ENCODE results near the gene LPCAT4. TPM values are rescaled to one million over a fixed set of nuclear protein-coding genes. Genes with fewer than 3 reads are reported as not detected.

Gene LPCAT4
- total and polyA plus RNA-seq, 4 donors: 12.7 to 30.3 (median 20.2) TPM

- H3K9ac ChIP-seq (ENCODE audit: insufficient read depth in 1 of 2, low read length in 2 of 2): peak overlapping the region; percentile 18 to 58
- 1 to 2% methylated on average over 26 of the region's 26 CpGs for WGBS, 2 donors
- H3K4me1 ChIP-seq (ENCODE audit: control insufficient read depth in 5 of 5, insufficient read depth in 5 of 5, low read length in 5 of 5): peaks cover 3 to 11% (median 8%) of the 10 kb centered on the region in 5 donors
- no peak for TF ChIP-seq CTCF (IDR thresholded peaks at IDR 0.05; ENCODE audit: control extremely low read depth, extremely low read depth)
- no peaks in the 10 kb centered on the region for H3K9me3 ChIP-seq (ENCODE audit: control insufficient read depth in 4 of 4, insufficient read depth in 3 of 4, low read length in 3 of 4)
- DNase-seq: no peak
- H3K36me3 ChIP-seq (ENCODE audit: control insufficient read depth in 4 of 4, insufficient read depth in 4 of 4, low read length in 4 of 4): peaks cover 0 to 15% (median 4%) of the 10 kb centered on the region in 4 donors
- H3K4me3 ChIP-seq: peak overlapping the region; percentile 91
- no peak for ATAC-seq (ENCODE audit: insufficient read depth, low FRiP score)
- H3K27me3 ChIP-seq (ENCODE audit: control insufficient read depth in 3 of 3, insufficient read depth in 3 of 3, low read length in 2 of 3): no peaks in the 10 kb centered on the region
- H3K27ac ChIP-seq (ENCODE audit: low read depth in 1 of 2, low read length in 1 of 2): peak overlapping the region; percentile 91 to 94
Measured at GRCh38 chr15:34336991-34337556, 29.9 kb downstream of the LPCAT4 start.

- H3K9ac ChIP-seq (ENCODE audit: insufficient read depth in 1 of 2, low read length in 2 of 2): no peak overlapping the region
- 67 to 76% methylated on average over 16 of the region's 16 CpGs for WGBS, 2 donors
- H3K9me3 ChIP-seq (ENCODE audit: control insufficient read depth in 4 of 4, insufficient read depth in 3 of 4, low read length in 3 of 4): no peaks in the 10 kb centered on the region
- peaks cover 0 to 11% (median 1%) of the 10 kb centered on the region in 4 donors for H3K36me3 ChIP-seq (ENCODE audit: control insufficient read depth in 4 of 4, insufficient read depth in 4 of 4, low read length in 4 of 4)
- TF ChIP-seq CTCF (IDR thresholded peaks at IDR 0.05; ENCODE audit: control extremely low read depth, extremely low read depth): no peak
- ATAC-seq (ENCODE audit: insufficient read depth, low FRiP score): no peak
- peak overlapping the region; percentile 91 to 94 for H3K27ac ChIP-seq (ENCODE audit: low read depth in 1 of 2, low read length in 1 of 2)
- no peak for DNase-seq
- H3K4me1 ChIP-seq (ENCODE audit: control insufficient read depth in 5 of 5, insufficient read depth in 5 of 5, low read length in 5 of 5): peaks cover 3 to 10% (median 4%) of the 10 kb centered on the region in 5 donors
- peak overlapping the region; percentile 91 for H3K4me3 ChIP-seq
- no peaks in the 10 kb centered on the region for H3K27me3 ChIP-seq (ENCODE audit: control insufficient read depth in 3 of 3, insufficient read depth in 3 of 3, low read length in 2 of 3)
Measured at GRCh38 chr15:34336231-34336990, 30.6 kb downstream of the LPCAT4 start.

GRCh38 chr15:34335176-34336032 is 31.6 kb downstream of the LPCAT4 start:
- H3K4me1 ChIP-seq (ENCODE audit: control insufficient read depth in 5 of 5, insufficient read depth in 5 of 5, low read length in 5 of 5): peaks cover 3 to 10% (median 4%) of the 10 kb centered on the region in 5 donors
- TF ChIP-seq CTCF (IDR thresholded peaks at IDR 0.05; ENCODE audit: control extremely low read depth, extremely low read depth): no peak
- H3K9me3 ChIP-seq (ENCODE audit: control insufficient read depth in 4 of 4, insufficient read depth in 3 of 4, low read length in 3 of 4): no peaks in the 10 kb centered on the region
- no peak for DNase-seq
- peaks cover 0 to 5% (median 1%) of the 10 kb centered on the region in 4 donors for H3K36me3 ChIP-seq (ENCODE audit: control insufficient read depth in 4 of 4, insufficient read depth in 4 of 4, low read length in 4 of 4)
- no peak overlapping the region for H3K4me3 ChIP-seq
- WGBS, 2 donors: 38 to 52% methylated on average over 3 of the region's 3 CpGs
- peak overlapping the region; percentile 62 to 85 for H3K27ac ChIP-seq (ENCODE audit: low read depth in 1 of 2, low read length in 1 of 2)
- no peaks in the 10 kb centered on the region for H3K27me3 ChIP-seq (ENCODE audit: control insufficient read depth in 3 of 3, insufficient read depth in 3 of 3, low read length in 2 of 3)
- no peak overlapping the region for H3K9ac ChIP-seq (ENCODE audit: insufficient read depth in 1 of 2, low read length in 2 of 2)
- ATAC-seq (ENCODE audit: insufficient read depth, low FRiP score): no peak

All from lung (tissue), 12 donors.